Esophagus mucosa (tissue), 1 donor: Measurements from ENCODE around the gene RUNX1. TPM values are rescaled to one million over a fixed set of nuclear protein-coding genes. Genes with fewer than 3 reads are reported as not detected.
A peak's percentile ranks its signal among the peaks of the same experiment; 100 is the strongest.

ENCODE experiments used
- ATAC-seq: fragments of 200-7000 bp; cut with Tn5 transposase; one replicate; pipeline ENCODE4 v1.9.1; 2020
- total RNA-seq: library from RNA; stranded (reverse); gene quantifications from one replicate; pipeline ENCODE4 v1.2.4, GENCODE V29; 2023
- donor health status: DM: yes; HTN: yes; CAD: no.

RUNX1 gene
- total RNA-seq, 1 donor from 2014 or later = 18.3 TPM

GRCh38 chr21:34877485-34878128 lies 171.5 kb downstream of the RUNX1 start:
- ATAC-seq = peak; percentile 73

GRCh38 chr21:34875830-34876229 lies 173.3 kb downstream of the RUNX1 start:
- ATAC-seq = no peak

GRCh38 chr21:34874684-34875513 lies 174.2 kb downstream of the RUNX1 start:
- no peak for ATAC-seq

GRCh38 chr21:34871026-34871908 lies 177.8 kb downstream of the RUNX1 start:
- ATAC-seq = no peak

GRCh38 chr21:34870246-34870645 lies 178.9 kb downstream of the RUNX1 start:
- ATAC-seq = no peak

GRCh38 chr21:34869545-34869944 lies 179.6 kb downstream of the RUNX1 start:
- ATAC-seq = no peak

GRCh38 chr21:34867785-34868184 lies 181.3 kb downstream of the RUNX1 start:
- no peak for ATAC-seq

GRCh38 chr21:34865400-34866241 lies 183.5 kb downstream of the RUNX1 start:
- no peak for ATAC-seq

GRCh38 chr21:34864370-34865149 lies 184.5 kb downstream of the RUNX1 start:
- ATAC-seq = peak; percentile 4

GRCh38 chr21:34862951-34863350 lies 186.2 kb downstream of the RUNX1 start:
- no peak for ATAC-seq

- no peak for ATAC-seq
These were observed 187.8 kb downstream of the RUNX1 start for GRCh38 chr21:34861258-34861657.

- ATAC-seq = no peak
These were observed 189.0 kb downstream of the RUNX1 start for GRCh38 chr21:34859976-34860653.

GRCh38 chr21:34858559-34858958 lies 190.5 kb downstream of the RUNX1 start:
- no peak for ATAC-seq

- ATAC-seq = no peak
These were observed 191.2 kb downstream of the RUNX1 start for GRCh38 chr21:34857874-34858273.

- no peak for ATAC-seq
These were observed 191.9 kb downstream of the RUNX1 start for GRCh38 chr21:34857122-34857713.

- no peak for ATAC-seq
These were observed 196.7 kb downstream of the RUNX1 start for GRCh38 chr21:34852448-34852847.

GRCh38 chr21:34850166-34850690 lies 198.9 kb downstream of the RUNX1 start:
- no peak for ATAC-seq

- ATAC-seq = peak; percentile 50
These were observed 202.4 kb downstream of the RUNX1 start for GRCh38 chr21:34846601-34847112.
